Karpas-422 (cell line): ENCODE measurements around the gene OLR1. TPM values are rescaled to one million over a fixed set of nuclear protein-coding genes. Genes with fewer than 3 reads are reported as not detected.

ENCODE experiments used
- DNase-seq: peaks from one replicate; pipeline ENCODE4 v3.0.0-alpha.2; 2015
- H2AFZ ChIP-seq: fragments of 200-600 bp; sonication (generic); 2 replicates; pipeline ENCODE4 v1.6.1; 2014; ENCODE audit warnings: antibody characterized with exemption, low read length, mixed read lengths
- H3K27ac ChIP-seq: fragments of 200-600 bp; sonication (generic); 2 replicates; pipeline ENCODE4 v1.5.1; 2014; ENCODE audit warnings: mild to moderate bottlenecking, low read length, moderate library complexity
- H3K27me3 ChIP-seq: fragments of 200-600 bp; sonication (generic); 2 replicates; pipeline ENCODE4 v1.6.1; 2014; ENCODE audit warnings: low read length, mixed read lengths
- H3K36me3 ChIP-seq: fragments of 200-600 bp; sonication (generic); 2 replicates; pipeline ENCODE4 v1.6.1; 2014; ENCODE audit warnings: low read length, mixed read lengths; ENCODE audit not compliant: insufficient read depth
- H3K4me1 ChIP-seq: fragments of 200-600 bp; sonication (generic); 2 replicates; pipeline ENCODE4 v1.6.1; 2014; ENCODE audit warnings: mild to moderate bottlenecking, low read length, mixed read lengths
- H3K4me2 ChIP-seq: fragments of 200-600 bp; sonication (generic); 2 replicates; pipeline ENCODE4 v1.6.1; 2014; ENCODE audit warnings: low read length, low read depth, mild to moderate bottlenecking; ENCODE audit not compliant: poor library complexity, severe bottlenecking
- H3K4me3 ChIP-seq: fragments of 200-600 bp; sonication (generic); 2 replicates; pipeline ENCODE4 v1.5.1; 2014; ENCODE audit warnings: mild to moderate bottlenecking, antibody characterized with exemption, low read length, mixed read lengths
- H3K79me2 ChIP-seq: fragments of 200-600 bp; sonication (generic); 2 replicates; pipeline ENCODE4 v1.6.1; 2014; ENCODE audit warnings: mild to moderate bottlenecking, low read length, mixed read lengths
- H3K9ac ChIP-seq: fragments of 200-600 bp; sonication (generic); 2 replicates; pipeline ENCODE4 v1.6.0; 2014; ENCODE audit warnings: low read length
- H3K9me2 ChIP-seq: fragments of 200-600 bp; sonication (generic), shearing (Covaris generic); replicated peaks from 2 replicates; pipeline ENCODE4 v1.6.0; 2014; ENCODE audit warnings: mild to moderate bottlenecking, low read length, moderate library complexity; ENCODE audit not compliant: insufficient read depth
- H3K9me3 ChIP-seq: fragments of 300-700, 200-600 bp; sonication (generic); 2 replicates; pipeline ENCODE4 v1.6.1; 2014; ENCODE audit warnings: low read length, mixed read lengths
- H4K20me1 ChIP-seq: fragments of 200-600 bp; sonication (generic); 2 replicates; pipeline ENCODE4 v1.6.1; 2014; ENCODE audit warnings: mild to moderate bottlenecking, antibody characterized with exemption, low read length, low read depth; ENCODE audit not compliant: insufficient read depth
- total RNA-seq: library from RNA; depleted of rRNA; stranded (reverse); fragments of >200 nt; shearing (Covaris generic); gene quantifications from 2 replicates; pipeline ENCODE4 v1.2.3, GENCODE V29; 2014; ENCODE audit warnings: low replicate concordance

The OLR1 gene
- total RNA-seq, 1 experiment from 2014 or later = not detected

GRCh38 chr12:10132850-10133370 lies 39.0 kb downstream of the OLR1 start:
- Histone ChIP-seq H3K9ac (no peak overlapping the region), H4K20me1 (no peaks in the 10 kb centered on the region), H3K36me3 (no peaks in the 10 kb centered on the region), H3K79me2 (no peaks in the 10 kb centered on the region), H3K4me3 (no peak overlapping the region), H2AFZ (no peak overlapping the region), H3K4me2 (no peak overlapping the region), H3K9me2 (no peaks in the 10 kb centered on the region), H3K4me1 (peaks cover 24% of the 10 kb centered on the region), H3K27ac (no peak overlapping the region), H3K9me3 (no peaks in the 10 kb centered on the region), H3K27me3 (no peaks in the 10 kb centered on the region)
- DNase-seq = no peak

GRCh38 chr12:10131111-10131690 lies 40.7 kb downstream of the OLR1 start:
- no peaks in the 10 kb centered on the region for H3K27me3 ChIP-seq
- H3K79me2 ChIP-seq = no peaks in the 10 kb centered on the region
- H3K36me3 ChIP-seq = no peaks in the 10 kb centered on the region
- H3K4me1 ChIP-seq = peaks cover 24% of the 10 kb centered on the region
- DNase-seq = no peak
- no peak overlapping the region for H3K4me2 ChIP-seq
- no peak overlapping the region for H3K9ac ChIP-seq
- H3K9me3 ChIP-seq = no peaks in the 10 kb centered on the region
- no peak overlapping the region for H3K4me3 ChIP-seq
- H2AFZ ChIP-seq = no peak overlapping the region
- H3K27ac ChIP-seq = no peak overlapping the region
- H4K20me1 ChIP-seq = no peaks in the 10 kb centered on the region
- H3K9me2 ChIP-seq = no peaks in the 10 kb centered on the region

GRCh38 chr12:10130042-10130441 lies 41.9 kb downstream of the OLR1 start, which contains the start of gene CLEC7A:
Gene CLEC7A, minus strand, starts transcription at chr12:10130199. Its CDS starts 117 bp downstream, at chr12:10130082.
- Histone ChIP-seq H3K9me2 (no peaks in the 10 kb centered on the region), H3K4me1 (peaks cover 24% of the 10 kb centered on the region), H3K27me3 (no peaks in the 10 kb centered on the region), H4K20me1 (no peaks in the 10 kb centered on the region), H3K4me2 (peak within 1 kb of the TSS; percentile 47), H2AFZ (no peak within 1 kb of the TSS), H3K9ac (no peak within 1 kb of the TSS), H3K9me3 (no peaks in the 10 kb centered on the region), H3K27ac (no peak within 1 kb of the TSS), H3K79me2 (no peaks in the 10 kb centered on the region), H3K36me3 (no peaks in the 10 kb centered on the region), H3K4me3 (no peak within 1 kb of the TSS)
- DNase-seq = peak; percentile 75

DNA sequence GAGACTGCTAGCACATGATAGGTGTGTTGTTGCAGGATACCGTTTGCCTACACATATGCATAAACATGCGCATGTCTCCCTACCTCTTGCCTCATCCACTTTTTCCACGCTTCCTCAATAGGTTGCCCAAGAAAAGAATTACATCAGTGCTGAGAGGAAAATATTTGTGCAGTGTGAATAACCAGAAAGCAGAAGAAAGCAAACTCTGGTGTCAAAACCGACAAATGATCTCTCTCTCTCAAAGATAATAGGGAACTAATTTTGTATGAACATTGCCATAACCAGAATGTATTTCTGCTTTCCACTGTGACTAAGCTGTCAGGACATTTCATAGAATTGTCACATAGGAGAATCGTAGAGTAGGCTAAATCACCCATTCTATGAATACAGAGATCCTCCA lies 43.2 kb downstream of the OLR1 start:
- H4K20me1 ChIP-seq = no peaks in the 10 kb centered on the region
- no peaks in the 10 kb centered on the region for H3K27me3 ChIP-seq
- no peaks in the 10 kb centered on the region for H3K9me3 ChIP-seq
- no peak overlapping the region for H3K9ac ChIP-seq
- H3K9me2 ChIP-seq = no peaks in the 10 kb centered on the region
- H3K79me2 ChIP-seq = no peaks in the 10 kb centered on the region
- H3K36me3 ChIP-seq = no peaks in the 10 kb centered on the region
- DNase-seq = no peak
- H3K4me3 ChIP-seq = no peak overlapping the region
- no peak overlapping the region for H3K27ac ChIP-seq
- peaks cover 24% of the 10 kb centered on the region for H3K4me1 ChIP-seq
- no peak overlapping the region for H3K4me2 ChIP-seq
- no peak overlapping the region for H2AFZ ChIP-seq

GRCh38 chr12:10126413-10126812 lies 45.5 kb downstream of the OLR1 start:
- Histone ChIP-seq H3K9me2 (no peaks in the 10 kb centered on the region), H3K36me3 (no peaks in the 10 kb centered on the region), H3K27me3 (no peaks in the 10 kb centered on the region), H3K4me2 (no peak overlapping the region), H3K79me2 (no peaks in the 10 kb centered on the region), H3K4me1 (peaks cover 24% of the 10 kb centered on the region), H3K27ac (no peak overlapping the region), H3K9ac (no peak overlapping the region), H3K4me3 (no peak overlapping the region), H4K20me1 (no peaks in the 10 kb centered on the region), H2AFZ (no peak overlapping the region), H3K9me3 (no peaks in the 10 kb centered on the region)
- no peak for DNase-seq

GRCh38 chr12:10122689-10123088 lies 49.2 kb downstream of the OLR1 start:
- H2AFZ ChIP-seq = no peak overlapping the region

DNA sequence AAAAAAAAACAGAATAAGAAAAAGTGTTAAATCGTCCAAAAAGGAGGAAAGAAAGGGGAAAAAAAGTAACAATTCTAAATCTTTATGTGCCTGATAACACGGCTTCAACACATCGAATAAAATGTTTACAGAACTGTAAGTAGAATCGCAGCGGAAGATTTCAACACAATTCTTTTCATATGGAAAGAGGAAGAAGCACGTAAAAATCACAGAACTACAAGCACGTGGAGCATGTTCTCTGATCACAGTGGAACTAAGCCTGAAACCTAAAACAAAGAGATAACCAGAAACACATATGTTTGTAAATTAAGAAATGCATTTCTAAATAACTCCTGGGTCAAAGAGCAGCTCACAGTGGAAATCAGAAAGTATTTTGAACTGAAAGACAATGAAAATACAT lies 50.7 kb downstream of the OLR1 start:
- Histone ChIP-seq H4K20me1 (no peaks in the 10 kb centered on the region), H2AFZ (no peak overlapping the region), H3K27me3 (no peaks in the 10 kb centered on the region), H3K4me3 (no peak overlapping the region), H3K4me1 (no peaks in the 10 kb centered on the region), H3K9ac (no peak overlapping the region), H3K27ac (no peak overlapping the region), H3K9me3 (no peaks in the 10 kb centered on the region), H3K79me2 (no peaks in the 10 kb centered on the region), H3K9me2 (no peaks in the 10 kb centered on the region), H3K36me3 (no peaks in the 10 kb centered on the region), H3K4me2 (no peak overlapping the region)
- DNase-seq = no peak

More at GRCh38 chr12:10122689-10123088, 49.2 kb downstream of the OLR1 start:
- Histone ChIP-seq H3K4me1 (no peaks in the 10 kb centered on the region), H3K36me3 (no peaks in the 10 kb centered on the region), H3K4me2 (no peak overlapping the region), H3K27me3 (no peaks in the 10 kb centered on the region), H4K20me1 (no peaks in the 10 kb centered on the region), H3K27ac (no peak overlapping the region), H3K79me2 (no peaks in the 10 kb centered on the region), H3K9ac (no peak overlapping the region), H3K4me3 (no peak overlapping the region), H3K9me2 (no peaks in the 10 kb centered on the region), H3K9me3 (no peaks in the 10 kb centered on the region)
- DNase-seq = no peak

DNA sequence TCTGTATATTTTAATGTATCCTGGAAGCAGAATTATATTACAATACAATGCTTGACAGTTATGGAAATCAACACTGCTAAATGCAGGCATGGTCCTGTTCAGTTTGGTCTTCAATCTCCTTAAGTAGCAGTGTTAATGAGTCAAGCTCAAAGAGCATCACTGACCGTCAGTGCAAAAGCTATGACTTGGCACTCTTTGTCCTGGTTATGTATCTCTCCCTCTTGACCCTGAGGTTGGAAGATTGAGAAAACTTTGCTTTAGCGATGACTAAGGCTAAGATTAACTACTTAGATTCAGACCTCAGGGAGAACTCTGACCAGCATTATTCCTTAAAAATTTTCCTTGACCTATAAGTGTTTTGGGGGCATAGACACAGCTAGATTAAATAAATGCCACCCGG lies 52.9 kb downstream of the OLR1 start:
- H3K27ac ChIP-seq = no peak overlapping the region
- no peaks in the 10 kb centered on the region for H3K4me1 ChIP-seq
- no peaks in the 10 kb centered on the region for H3K9me3 ChIP-seq
- H4K20me1 ChIP-seq = no peaks in the 10 kb centered on the region
- H3K9me2 ChIP-seq = no peaks in the 10 kb centered on the region
- DNase-seq = no peak
- H3K9ac ChIP-seq = no peak overlapping the region
- no peak overlapping the region for H3K4me2 ChIP-seq
- H3K36me3 ChIP-seq = no peaks in the 10 kb centered on the region
- no peaks in the 10 kb centered on the region for H3K27me3 ChIP-seq
- no peaks in the 10 kb centered on the region for H3K79me2 ChIP-seq
- no peak overlapping the region for H3K4me3 ChIP-seq
- no peak overlapping the region for H2AFZ ChIP-seq
